ENCODE results near the gene ENTPD8.

- no peak for TF ChIP-seq CTCF (IDR thresholded peaks at IDR 0.05)
- TF ChIP-seq EP300 (IDR thresholded peaks at IDR 0.05), result no peak
- no peak for TF ChIP-seq POLR2A (IDR thresholded peaks at IDR 0.05)
Measured at GRCh38 chr9:137398561-137399468, 42.3 kb downstream of the ENTPD8 start.

All from gastroesophageal sphincter (tissue), 3 donors.